ENCODE data around the gene GPR132.

DNA sequence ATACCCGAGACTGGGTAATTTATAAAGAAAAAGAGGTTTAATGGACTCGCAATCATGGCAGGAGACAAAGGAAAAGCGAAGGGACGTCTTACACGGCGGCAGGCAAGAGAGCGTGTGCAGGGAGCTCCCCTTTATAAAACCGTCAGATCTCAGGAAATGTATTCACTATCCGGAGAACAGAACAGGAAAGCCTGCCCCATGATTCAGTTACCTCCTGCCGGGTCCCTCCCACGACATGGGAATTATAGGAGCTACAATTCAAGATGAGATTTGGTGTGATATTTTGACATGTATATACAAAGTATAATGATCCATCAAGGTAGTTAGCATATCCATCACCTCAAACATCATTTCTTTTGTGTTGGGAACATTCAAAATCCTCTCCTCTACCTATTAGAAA lies 42.1 kb downstream of the GPR132 start:
- no peak for TF ChIP-seq TAF1 (IDR thresholded peaks at IDR 0.05; ENCODE audit: low read depth, low read length)
- no peak for TF ChIP-seq POLR2AphosphoS5 (IDR thresholded peaks at IDR 0.05; ENCODE audit: low read depth, low read length)

Data from GM12891 (cell line).